K562 (cell line): ENCODE data around the gene TMEM270. TPM values are rescaled to one million over a fixed set of nuclear protein-coding genes. Genes with fewer than 3 reads are reported as not detected.

Source experiments
- ATAC-seq: fragments of 200-7000 bp; cut with Tn5 transposase; 3 replicates; pipeline ENCODE4 v1.9.1; 2020; ENCODE audit warnings: moderate library complexity
- BruUV-seq: library from RNA; stranded (reverse); fragments of 400-500 nt; replicated peaks from 2 replicates; lab custom pipeline; 2021; lab: Mats Ljungman, UMichigan
- CTCF ChIA-PET: fragments of 300-600 bp; formaldehyde crosslinking; extraction: SDS; loops from one replicate; lab custom pipeline; 2021; ENCODE audit warnings: low intra/inter-chr PET ratio; lab: Yijun Ruan, JAX
- POLR2A ChIA-PET: fragments of 300-600, 350-650 bp; sonication (Branson Sonifier 250); formaldehyde crosslinking; extraction: SDS; loops from one replicate; lab custom pipeline; 2021; ENCODE audit warnings: antibody characterized with exemption, inconsistent platforms; lab: Yijun Ruan, JAX
- DNase-seq, 4 experiments: peaks; one replicate each; pipeline versions ENCODE4 v3.0.0 to v3.0.0-alpha.2; 2011 to 2018; ENCODE audit warnings: low spot score in 3 of 4, mixed read lengths in 3 of 4; ENCODE audit errors: extremely low read depth in 1 of 4
- FAIRE-seq: peaks from 2 replicates; lab custom pipeline; 2011; peaks lifted over from hg19 to GRCh38; lab: Jason Lieb, UNC
- H2AFZ ChIP-seq: 2 replicates; pipeline ENCODE4 v1.6.0; 2011; ENCODE audit warnings: low read depth, low read length, control low read depth, inconsistent platforms
- H3K27ac ChIP-seq: fragments of 200-600 bp; 3 replicates; pipeline ENCODE4 v1.8.0; 2011; ENCODE audit warnings: low read depth, mild to moderate bottlenecking, control low read depth, inconsistent platforms, low read length, moderate library complexity, mixed read lengths; ENCODE audit errors: extremely low read depth
- H3K27me3 ChIP-seq, 2 experiments: fragments of 300-600 bp in 1 of 2; 2 replicates in 1 of 2; 3 replicates in 1 of 2; pipeline versions ENCODE4 v1.6.0 to v1.8.0; 2011; ENCODE audit warnings: inconsistent platforms in 2 of 2, low read length in 2 of 2, mild to moderate bottlenecking in 1 of 2, mixed read lengths in 1 of 2, moderate library complexity in 1 of 2; ENCODE audit not compliant: control insufficient read depth in 2 of 2, insufficient read depth in 2 of 2
- H3K36me3 ChIP-seq: fragments of 300-600 bp; 3 replicates; pipeline ENCODE4 v1.8.0; 2011; ENCODE audit warnings: mild to moderate bottlenecking, low read length, inconsistent platforms; ENCODE audit not compliant: control insufficient read depth, insufficient read depth
- H3K4me1 ChIP-seq, 2 experiments: fragments of 200-600 bp in 1 of 2; replicated peaks in 1 of 2; 2 replicates in 1 of 2; 3 replicates in 1 of 2; pipeline versions ENCODE4 v1.5.1 to v1.8.0; 2011; ENCODE audit warnings: inconsistent platforms in 2 of 2, low read length in 2 of 2, mild to moderate bottlenecking in 1 of 2, mixed read lengths in 1 of 2, moderate library complexity in 1 of 2; ENCODE audit not compliant: control insufficient read depth in 2 of 2, insufficient read depth in 2 of 2
- H3K4me2 ChIP-seq: 2 replicates; pipeline ENCODE4 v1.6.1; 2011; ENCODE audit warnings: low read length, control low read depth, inconsistent platforms, mixed read lengths; ENCODE audit not compliant: insufficient read depth
- H3K4me3 ChIP-seq: fragments of 200-600 bp; sonication (generic), shearing (Covaris generic); 2 replicates; pipeline ENCODE4 v1.5.1; 2016; ENCODE audit warnings: control low read depth, inconsistent platforms
- H3K79me2 ChIP-seq: fragments of 200-600 bp; 3 replicates; pipeline ENCODE4 v1.8.0; 2011; ENCODE audit warnings: low read length, inconsistent platforms; ENCODE audit not compliant: control insufficient read depth, insufficient read depth
- H3K9ac ChIP-seq, 2 experiments: 2 replicates each; pipeline versions ENCODE4 v1.6.0 to v1.6.1; 2011; ENCODE audit warnings: low read depth in 2 of 2, low read length in 2 of 2, control low read depth in 1 of 2, inconsistent platforms in 1 of 2, mild to moderate bottlenecking in 1 of 2, mixed read lengths in 1 of 2; ENCODE audit not compliant: insufficient read depth in 1 of 2
- H3K9me1 ChIP-seq: one replicate; pipeline ENCODE4 v1.6.0; 2011; ENCODE audit warnings: inconsistent platforms, mild to moderate bottlenecking, low read length, moderate library complexity; ENCODE audit not compliant: control insufficient read depth, insufficient read depth
- H3K9me3 ChIP-seq: replicated peaks from 2 replicates; pipeline ENCODE4 v1.5.1; 2011; ENCODE audit warnings: low read depth, low read length, inconsistent platforms; ENCODE audit not compliant: control insufficient read depth, insufficient read depth
- H4K20me1 ChIP-seq: replicated peaks from 2 replicates; pipeline ENCODE4 v1.6.1; 2011; ENCODE audit warnings: low read length, inconsistent platforms, mixed read lengths; ENCODE audit not compliant: control insufficient read depth, insufficient read depth
- KDM2B ChIP-seq: fragments of 250-450 bp; sonication (Bioruptor Pico); IDR thresholded peaks from 2 replicates; pipeline ENCODE4 v1.8.0; 2021; ENCODE audit warnings: mild to moderate bottlenecking, moderate library complexity
- RBM39 ChIP-seq: fragments of 200-400 bp; formaldehyde crosslinking; optimal IDR thresholded peaks from 2 replicates; pipeline ENCODE3; 2018; ENCODE audit warnings: low read depth, low read length
- SMAD2 ChIP-seq: fragments of 150-350 bp; IDR thresholded peaks from 2 replicates; pipeline ENCODE4 v1.6.1; 2014; ENCODE audit warnings: low read depth, mild to moderate bottlenecking, low read length
- SMAD4 ChIP-seq: fragments of 250-450 bp; sonication (Bioruptor Pico); conservative IDR thresholded peaks from 2 replicates; pipeline ENCODE4 v1.8.0; 2021; ENCODE audit warnings: inconsistent platforms, mild to moderate bottlenecking, moderate library complexity
- ZNF253 ChIP-seq: fragments of 250-450 bp; sonication (Bioruptor Pico); conservative IDR thresholded peaks from 2 replicates; pipeline ENCODE4 v1.6.1; 2021; ENCODE audit warnings: mild to moderate bottlenecking
- WGBS: fragments of 100-300 bp; shearing (Covaris generic); methylation state at CpG from one replicate; pipeline ENCODE4 v1.1.6; 2016; ENCODE audit warnings: low coverage, mixed read lengths; ENCODE audit not compliant: insufficient coverage; ENCODE audit errors: missing lambda C conversion rate; 5-methylcytosine and 5-hydroxymethylcytosine counted together
- in situ Hi-C: fragments of 300-500 bp; cut with MboI; formaldehyde crosslinking; loops from 4 replicates; pipeline ENCODE4 v1.15.0; 2018; ENCODE audit warnings: inconsistent platforms, mixed read lengths
- intact Hi-C: fragments of 100-400 bp; cut with micrococcal nuclease; formaldehyde crosslinking; loops from 2 replicates; pipeline ENCODE4 v1.14.2; 2022
- polyA plus RNA-seq, 8 experiments: library from polyadenylated mRNA; depleted of rRNA in 4 of 8; stranded (reverse) in 5 of 8; unstranded in 3 of 8; fragments of >200 nt; fragmentation: Nextera tagmentation in 2 of 8; fragmentation: Illumina TruSeq in 1 of 8; extraction: Ambion mirVana in 2 of 8; extraction: Trizol in 1 of 8; gene quantifications; 2 replicates each; pipeline versions ENCODE4 v1.2.1 to v1.2.3, GENCODE V29; 2011 to 2014; ENCODE audit warnings: inconsistent platforms in 1 of 8, missing spikeins in 1 of 8
- total RNA-seq, 7 experiments: library from RNA; depleted of rRNA in 6 of 7; stranded (reverse); fragments of >200 nt in 6 of 7; fragmentation: Illumina TruSeq in 2 of 7; extraction: Trizol in 2 of 7; gene quantifications; 2 replicates each; pipeline versions ENCODE4 v1.2.1 to v1.2.3, GENCODE V29; 2011 to 2021; ENCODE audit warnings: low replicate concordance in 1 of 7
- TF ChIP-seq, protein P1 (sequence below): sonication (generic); formaldehyde crosslinking; IDR thresholded peaks from 2 replicates; pipeline ENCODE4 v1.8.0; 2022; ENCODE audit warnings: mild to moderate bottlenecking, missing genetic modification reagents, borderline replicate concordance
- TF ChIP-seq, protein P2 (sequence below): sonication (generic); formaldehyde crosslinking; IDR thresholded peaks from 2 replicates; pipeline ENCODE4 v1.8.0; 2022; ENCODE audit warnings: mild to moderate bottlenecking, missing genetic modification reagents
- TF ChIP-seq, protein P3 (sequence below): fragments of 450-650 bp; IDR thresholded peaks from 2 replicates; pipeline ENCODE4 v1.6.1; 2018; ENCODE audit warnings: mild to moderate bottlenecking, low read depth; ENCODE audit not compliant: partially characterized antibody
- TF ChIP-seq, protein P4 (sequence below): fragments of 450-650 bp; IDR thresholded peaks from 2 replicates; pipeline ENCODE4 v1.6.1; 2018; ENCODE audit not compliant: partially characterized antibody

Gene TMEM270
- total and polyA plus RNA-seq, 9 of the 15 experiments (the other 6 are each of a cell fraction or from before 2014, with no cell fraction given) = not detected

DNA sequence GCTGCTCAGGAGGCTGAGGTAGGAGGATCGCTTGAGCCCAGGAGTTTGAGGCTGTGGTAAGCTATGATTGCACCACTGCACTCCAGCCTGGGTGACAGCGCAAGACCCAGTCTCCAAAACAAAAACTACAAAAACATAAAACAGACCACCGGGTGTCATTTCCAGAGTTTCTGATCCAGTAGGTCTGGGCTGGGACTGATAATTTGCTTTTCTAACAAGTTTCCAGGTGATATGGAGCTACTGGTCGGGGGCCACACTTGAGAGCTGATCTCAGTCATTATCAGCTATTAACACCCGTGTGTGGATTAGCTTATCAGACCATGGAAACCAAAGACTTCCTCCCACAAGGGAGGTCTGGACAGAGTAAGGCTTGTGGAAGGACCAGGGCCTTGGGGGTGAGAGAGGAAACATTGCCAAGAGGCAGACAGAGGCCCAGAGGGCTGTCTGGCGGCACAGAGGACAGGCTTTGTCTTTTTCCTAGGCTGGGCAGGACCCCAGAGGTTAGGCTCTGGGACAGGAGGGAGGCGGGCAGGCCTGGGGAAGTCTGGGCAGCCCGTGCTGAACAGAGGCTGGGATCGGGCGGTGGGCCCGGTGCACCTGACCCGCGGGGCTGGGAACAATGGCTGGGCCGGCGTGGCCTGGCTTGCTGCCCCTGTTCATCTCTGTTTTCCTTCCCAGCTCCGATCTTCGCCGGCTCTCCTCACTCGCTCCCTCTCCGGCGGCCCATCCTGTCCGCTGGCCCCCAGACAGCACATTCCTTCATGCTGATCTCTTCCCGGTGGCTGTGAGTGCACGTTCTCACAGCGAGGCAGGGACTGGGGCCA, 25.2 kb downstream of the TMEM270 start:
- H3K4me2 ChIP-seq = peak overlapping the region; percentile 59
- H3K9me1 ChIP-seq = no peaks in the 10 kb centered on the region
- peak overlapping the region; percentile 53 for H2AFZ ChIP-seq
- POLR2A ChIA-PET = interaction anchor here (0.7 to 1.5 kb wide), 7 partner anchors 8 to 83 kb away, joined by 3 to 7 read pairs (median 3); no protein-coding TSS in a partner anchor
- H3K79me2 ChIP-seq = no peaks in the 10 kb centered on the region
- H3K4me3 ChIP-seq = no peak overlapping the region
- peak; percentile 96 for ATAC-seq
- H3K27ac ChIP-seq = peak overlapping the region; percentile 32; the same call in 1 of the 3 replicates
- peaks cover 16% of the 10 kb centered on the region for H4K20me1 ChIP-seq
- H3K9ac ChIP-seq = peak overlapping the region; percentile 3 to 34; a peak in 3 of 4 replicates
- CTCF ChIA-PET = no interaction called here
- peaks cover 0 to 36% of the 10 kb centered on the region in 2 experiments; a peak in 3 of 5 replicates for H3K27me3 ChIP-seq
- peak; percentile 100 for FAIRE-seq
- peak; percentile 92 to 97 (median 95) for DNase-seq
- H3K36me3 ChIP-seq = no peaks in the 10 kb centered on the region
- in situ Hi-C loops (no loop called here), intact Hi-C loops (loop anchor here (5.0 kb wide), 1 partner anchor 141 kb away; the partner anchor contains the start of gene ELN)
- WGBS = 1% methylated on average over 25 of the region's 25 CpGs
- BruUV-seq = no TSS peak
- H3K4me1 ChIP-seq = peaks cover 12 to 29% of the 10 kb centered on the region in 2 experiments
- no peaks in the 10 kb centered on the region for H3K9me3 ChIP-seq
- TF ChIP-seq RBM39 = no peak
- peak; percentile 61 for TF ChIP-seq KDM2B (CRISPR knock-in tag)
- TF ChIP-seq, protein P1, sequence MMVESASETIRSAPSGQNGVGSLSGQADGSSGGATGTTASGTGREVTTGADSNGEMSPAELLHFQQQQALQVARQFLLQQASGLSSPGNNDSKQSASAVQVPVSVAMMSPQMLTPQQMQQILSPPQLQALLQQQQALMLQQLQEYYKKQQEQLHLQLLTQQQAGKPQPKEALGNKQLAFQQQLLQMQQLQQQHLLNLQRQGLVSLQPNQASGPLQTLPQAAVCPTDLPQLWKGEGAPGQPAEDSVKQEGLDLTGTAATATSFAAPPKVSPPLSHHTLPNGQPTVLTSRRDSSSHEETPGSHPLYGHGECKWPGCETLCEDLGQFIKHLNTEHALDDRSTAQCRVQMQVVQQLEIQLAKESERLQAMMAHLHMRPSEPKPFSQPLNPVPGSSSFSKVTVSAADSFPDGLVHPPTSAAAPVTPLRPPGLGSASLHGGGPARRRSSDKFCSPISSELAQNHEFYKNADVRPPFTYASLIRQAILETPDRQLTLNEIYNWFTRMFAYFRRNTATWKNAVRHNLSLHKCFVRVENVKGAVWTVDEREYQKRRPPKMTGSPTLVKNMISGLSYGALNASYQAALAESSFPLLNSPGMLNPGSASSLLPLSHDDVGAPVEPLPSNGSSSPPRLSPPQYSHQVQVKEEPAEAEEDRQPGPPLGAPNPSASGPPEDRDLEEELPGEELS (CRISPR knock-in tag) = no peak
- peak; percentile 100 for TF ChIP-seq SMAD4 (CRISPR knock-in tag)
- 0 out of 2 replicates have a peak, but pooled peaks have one; percentile 26 for TF ChIP-seq ZNF253
- no peak for TF ChIP-seq SMAD2
- TF ChIP-seq, protein P2, sequence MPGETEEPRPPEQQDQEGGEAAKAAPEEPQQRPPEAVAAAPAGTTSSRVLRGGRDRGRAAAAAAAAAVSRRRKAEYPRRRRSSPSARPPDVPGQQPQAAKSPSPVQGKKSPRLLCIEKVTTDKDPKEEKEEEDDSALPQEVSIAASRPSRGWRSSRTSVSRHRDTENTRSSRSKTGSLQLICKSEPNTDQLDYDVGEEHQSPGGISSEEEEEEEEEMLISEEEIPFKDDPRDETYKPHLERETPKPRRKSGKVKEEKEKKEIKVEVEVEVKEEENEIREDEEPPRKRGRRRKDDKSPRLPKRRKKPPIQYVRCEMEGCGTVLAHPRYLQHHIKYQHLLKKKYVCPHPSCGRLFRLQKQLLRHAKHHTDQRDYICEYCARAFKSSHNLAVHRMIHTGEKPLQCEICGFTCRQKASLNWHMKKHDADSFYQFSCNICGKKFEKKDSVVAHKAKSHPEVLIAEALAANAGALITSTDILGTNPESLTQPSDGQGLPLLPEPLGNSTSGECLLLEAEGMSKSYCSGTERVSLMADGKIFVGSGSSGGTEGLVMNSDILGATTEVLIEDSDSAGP = no peak
- TF ChIP-seq, protein P3, sequence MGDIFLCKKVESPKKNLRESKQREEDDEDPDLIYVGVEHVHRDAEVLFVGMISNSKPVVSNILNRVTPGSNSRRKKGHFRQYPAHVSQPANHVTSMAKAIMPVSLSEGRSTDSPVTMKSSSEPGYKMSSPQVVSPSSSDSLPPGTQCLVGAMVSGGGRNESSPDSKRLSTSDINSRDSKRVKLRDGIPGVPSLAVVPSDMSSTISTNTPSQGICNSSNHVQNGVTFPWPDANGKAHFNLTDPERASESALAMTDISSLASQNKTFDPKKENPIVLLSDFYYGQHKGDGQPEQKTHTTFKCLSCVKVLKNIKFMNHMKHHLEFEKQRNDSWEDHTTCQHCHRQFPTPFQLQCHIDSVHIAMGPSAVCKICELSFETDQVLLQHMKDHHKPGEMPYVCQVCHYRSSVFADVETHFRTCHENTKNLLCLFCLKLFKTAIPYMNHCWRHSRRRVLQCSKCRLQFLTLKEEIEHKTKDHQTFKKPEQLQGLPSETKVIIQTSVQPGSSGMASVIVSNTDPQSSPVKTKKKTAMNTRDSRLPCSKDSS = no peak
- TF ChIP-seq, protein P4, sequence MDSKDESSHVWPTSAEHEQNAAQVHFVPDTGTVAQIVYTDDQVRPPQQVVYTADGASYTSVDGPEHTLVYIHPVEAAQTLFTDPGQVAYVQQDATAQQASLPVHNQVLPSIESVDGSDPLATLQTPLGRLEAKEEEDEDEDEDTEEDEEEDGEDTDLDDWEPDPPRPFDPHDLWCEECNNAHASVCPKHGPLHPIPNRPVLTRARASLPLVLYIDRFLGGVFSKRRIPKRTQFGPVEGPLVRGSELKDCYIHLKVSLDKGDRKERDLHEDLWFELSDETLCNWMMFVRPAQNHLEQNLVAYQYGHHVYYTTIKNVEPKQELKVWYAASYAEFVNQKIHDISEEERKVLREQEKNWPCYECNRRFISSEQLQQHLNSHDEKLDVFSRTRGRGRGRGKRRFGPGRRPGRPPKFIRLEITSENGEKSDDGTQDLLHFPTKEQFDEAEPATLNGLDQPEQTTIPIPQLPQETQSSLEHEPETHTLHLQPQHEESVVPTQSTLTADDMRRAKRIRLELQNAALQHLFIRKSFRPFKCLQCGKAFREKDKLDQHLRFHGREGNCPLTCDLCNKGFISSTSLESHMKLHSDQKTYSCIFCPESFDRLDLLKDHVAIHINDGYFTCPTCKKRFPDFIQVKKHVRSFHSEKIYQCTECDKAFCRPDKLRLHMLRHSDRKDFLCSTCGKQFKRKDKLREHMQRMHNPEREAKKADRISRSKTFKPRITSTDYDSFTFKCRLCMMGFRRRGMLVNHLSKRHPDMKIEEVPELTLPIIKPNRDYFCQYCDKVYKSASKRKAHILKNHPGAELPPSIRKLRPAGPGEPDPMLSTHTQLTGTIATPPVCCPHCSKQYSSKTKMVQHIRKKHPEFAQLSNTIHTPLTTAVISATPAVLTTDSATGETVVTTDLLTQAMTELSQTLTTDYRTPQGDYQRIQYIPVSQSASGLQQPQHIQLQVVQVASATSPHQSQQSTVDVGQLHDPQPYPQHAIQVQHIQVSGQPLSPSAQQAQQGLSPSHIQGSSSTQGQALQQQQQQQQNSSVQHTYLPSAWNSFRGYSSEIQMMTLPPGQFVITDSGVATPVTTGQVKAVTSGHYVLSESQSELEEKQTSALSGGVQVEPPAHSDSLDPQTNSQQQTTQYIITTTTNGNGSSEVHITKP = peak; percentile 61
